ENCODE measurements around the gene TMSB4X.

DNA sequence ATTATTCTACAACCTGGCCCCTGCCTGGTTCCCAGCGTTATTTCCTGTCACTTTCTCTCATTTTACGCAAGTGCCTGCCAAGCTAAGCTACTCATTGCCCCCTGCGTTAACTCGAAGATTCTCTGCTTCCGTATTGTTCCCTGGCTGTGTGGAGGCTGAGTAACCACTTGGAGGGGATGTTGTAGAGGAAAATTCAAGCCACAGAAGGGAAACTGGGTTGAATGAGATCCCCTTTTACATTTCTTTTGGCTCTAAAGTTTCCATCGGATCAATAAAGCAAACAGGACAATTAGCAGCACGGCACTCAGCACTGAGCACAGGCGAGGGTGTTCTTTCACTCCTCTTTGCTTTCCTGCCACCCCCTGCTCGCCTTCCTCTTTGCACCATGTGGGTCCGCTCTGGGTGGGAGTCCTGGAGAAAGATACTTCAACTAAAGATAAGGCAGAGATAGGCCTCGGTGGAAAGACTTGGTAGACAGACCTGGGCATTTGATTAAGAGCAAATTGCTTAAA is 4.2 kb upstream of the TMSB4X start:
- TF ChIP-seq, protein P1, sequence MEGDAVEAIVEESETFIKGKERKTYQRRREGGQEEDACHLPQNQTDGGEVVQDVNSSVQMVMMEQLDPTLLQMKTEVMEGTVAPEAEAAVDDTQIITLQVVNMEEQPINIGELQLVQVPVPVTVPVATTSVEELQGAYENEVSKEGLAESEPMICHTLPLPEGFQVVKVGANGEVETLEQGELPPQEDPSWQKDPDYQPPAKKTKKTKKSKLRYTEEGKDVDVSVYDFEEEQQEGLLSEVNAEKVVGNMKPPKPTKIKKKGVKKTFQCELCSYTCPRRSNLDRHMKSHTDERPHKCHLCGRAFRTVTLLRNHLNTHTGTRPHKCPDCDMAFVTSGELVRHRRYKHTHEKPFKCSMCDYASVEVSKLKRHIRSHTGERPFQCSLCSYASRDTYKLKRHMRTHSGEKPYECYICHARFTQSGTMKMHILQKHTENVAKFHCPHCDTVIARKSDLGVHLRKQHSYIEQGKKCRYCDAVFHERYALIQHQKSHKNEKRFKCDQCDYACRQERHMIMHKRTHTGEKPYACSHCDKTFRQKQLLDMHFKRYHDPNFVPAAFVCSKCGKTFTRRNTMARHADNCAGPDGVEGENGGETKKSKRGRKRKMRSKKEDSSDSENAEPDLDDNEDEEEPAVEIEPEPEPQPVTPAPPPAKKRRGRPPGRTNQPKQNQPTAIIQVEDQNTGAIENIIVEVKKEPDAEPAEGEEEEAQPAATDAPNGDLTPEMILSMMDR (IDR thresholded peaks at IDR 0.05; ENCODE audit: insufficient read depth, low read depth, low read length): peak; percentile 30
- no peak for TF ChIP-seq EZH2 (IDR thresholded peaks at IDR 0.05; ENCODE audit: insufficient read depth, low read length)

Data from astrocyte (in vitro differentiated cells and primary cell).